CD4-positive, alpha-beta T cell (primary cell): ENCODE measurements around the gene HIPK3. TPM values are rescaled to one million over a fixed set of nuclear protein-coding genes. Genes with fewer than 3 reads are reported as not detected.

Experiments
- ATAC-seq: fragments of 200-7000 bp; cut with Tn5 transposase; one replicate; pipeline ENCODE4 v1.10.0; 2022; ENCODE audit warnings: mild to moderate bottlenecking; ENCODE audit not compliant: poor library complexity
- CTCF ChIA-PET: fragments of 350-600 bp; sonication (Branson Sonifier 250); formaldehyde crosslinking; loops from one replicate; lab custom pipeline; 2021; ENCODE audit warnings: antibody characterized with exemption, inconsistent platforms; lab: Charles Lee
- POLR2A ChIA-PET: fragments of 350-600 bp; sonication (Branson Sonifier 250); formaldehyde crosslinking; loops from one replicate; lab custom pipeline; 2021; ENCODE audit warnings: antibody characterized with exemption, inconsistent platforms; lab: Charles Lee
- DNase-seq, 14 experiments: peaks; one replicate each; pipeline ENCODE4 v3.0.0-alpha.2; 2013 to 2020; ENCODE audit warnings: mixed read lengths in 2 of 14
- H3K27ac ChIP-seq, 2 donors: one replicate each; pipeline versions ENCODE4 v1.5.1 to v1.7.0; 2013; ENCODE audit warnings: low read length in 2 of 2, low read depth in 1 of 2, mild to moderate bottlenecking in 1 of 2
- H3K27me3 ChIP-seq, 2 experiments: 1 replicate in 1 of 2; 2 replicates in 1 of 2; pipeline versions ENCODE4 v1.6.1 to v1.7.0; 2013; ENCODE audit warnings: low read length in 2 of 2, control low read depth in 1 of 2, mild to moderate bottlenecking in 1 of 2, moderate library complexity in 1 of 2; ENCODE audit not compliant: insufficient read depth in 2 of 2, control insufficient read depth in 1 of 2
- H3K36me3 ChIP-seq: one replicate; pipeline ENCODE4 v1.6.1; 2013; ENCODE audit warnings: low read length, control low read depth; ENCODE audit not compliant: insufficient read depth
- H3K4me1 ChIP-seq: one replicate; pipeline ENCODE4 v1.6.1; 2013; ENCODE audit warnings: low read length, control low read depth; ENCODE audit not compliant: insufficient read depth
- H3K4me3 ChIP-seq: one replicate; pipeline ENCODE4 v1.5.1; 2013; ENCODE audit warnings: mild to moderate bottlenecking, low read length, moderate library complexity
- H3K9me3 ChIP-seq, 2 experiments: 1 replicate in 1 of 2; 2 replicates in 1 of 2; pipeline versions ENCODE4 v1.6.1 to v1.7.0; 2013; ENCODE audit warnings: low read length in 2 of 2, mild to moderate bottlenecking in 2 of 2, control low read depth in 1 of 2, moderate library complexity in 1 of 2; ENCODE audit not compliant: control insufficient read depth in 1 of 2, insufficient read depth in 1 of 2
- H3K27ac Mint-ChIP-seq: one replicate; pipeline ENCODE4 v1.8.0; 2020; ENCODE audit warnings: mixed read lengths
- H3K27me3 Mint-ChIP-seq: one replicate; pipeline ENCODE4 v1.8.0; 2021; ENCODE audit warnings: mixed read lengths
- H3K36me3 Mint-ChIP-seq: one replicate; pipeline ENCODE4 v1.8.0; 2021; ENCODE audit warnings: low read depth, mixed read lengths
- H3K4me1 Mint-ChIP-seq: one replicate; pipeline ENCODE4 v1.8.0; 2021; ENCODE audit warnings: low read depth, mixed read lengths
- H3K4me3 Mint-ChIP-seq: one replicate; pipeline ENCODE4 v1.8.0; 2020; ENCODE audit warnings: mild to moderate bottlenecking, mixed read lengths
- H3K9me3 Mint-ChIP-seq: one replicate; pipeline ENCODE4 v1.8.0; 2020; ENCODE audit warnings: mixed read lengths
- intact Hi-C, 2 experiments: fragments of 100-400 bp; cut with DNase I in 1 of 2; cut with micrococcal nuclease in 1 of 2; formaldehyde crosslinking; loops; one replicate each; pipeline versions ENCODE4 v1.15.1 to v1.9.0; 2023 to 2025; cut with DNase I, micrococcal nuclease
- total RNA-seq, 174 experiments: library from RNA in 2 of 174; stranded (reverse) in 2 of 174; gene quantifications; one replicate each; pipeline ENCODE4 v1.2.3 and lab custom pipeline; 2021 to 2026
- TF ChIP-seq, protein P1 (sequence below): fragments of 200-600 bp; IDR thresholded peaks from one replicate; pipeline ENCODE4 v1.8.0; 2022; ENCODE audit warnings: antibody characterized with exemption, mild to moderate bottlenecking

HIPK3 gene
- total RNA-seq, 2 experiments from 2014 or later, result 38.1 to 38.9 TPM

DNA sequence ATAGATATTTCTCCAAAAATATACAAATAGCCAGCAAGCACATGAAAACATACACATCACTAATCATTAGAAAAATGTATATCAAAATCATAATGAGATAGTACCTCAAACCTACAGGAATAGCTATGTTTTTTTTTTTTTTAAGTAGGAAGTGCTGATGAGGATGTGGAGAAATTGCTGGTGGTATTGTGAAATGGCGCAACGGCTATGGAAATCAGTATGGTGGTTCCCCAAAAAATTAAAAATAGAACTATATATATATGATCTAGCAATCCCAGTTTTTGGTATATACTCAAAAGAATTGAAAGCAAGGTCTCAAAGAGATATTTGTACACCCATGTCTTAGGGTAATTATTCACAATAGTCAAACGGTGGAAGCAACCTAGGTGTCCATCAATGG, 46.0 kb upstream of the HIPK3 start:
- peaks cover 5% of the 10 kb centered on the region for H3K27me3 Mint-ChIP-seq
- no peak overlapping the region for H3K27ac Mint-ChIP-seq
- no peak overlapping the region for H3K4me3 ChIP-seq
- H3K27ac ChIP-seq, result no peak overlapping the region
- H3K36me3 Mint-ChIP-seq, result no peaks in the 10 kb centered on the region
- H3K9me3 ChIP-seq, result no peaks in the 10 kb centered on the region
- TF ChIP-seq, protein P1, sequence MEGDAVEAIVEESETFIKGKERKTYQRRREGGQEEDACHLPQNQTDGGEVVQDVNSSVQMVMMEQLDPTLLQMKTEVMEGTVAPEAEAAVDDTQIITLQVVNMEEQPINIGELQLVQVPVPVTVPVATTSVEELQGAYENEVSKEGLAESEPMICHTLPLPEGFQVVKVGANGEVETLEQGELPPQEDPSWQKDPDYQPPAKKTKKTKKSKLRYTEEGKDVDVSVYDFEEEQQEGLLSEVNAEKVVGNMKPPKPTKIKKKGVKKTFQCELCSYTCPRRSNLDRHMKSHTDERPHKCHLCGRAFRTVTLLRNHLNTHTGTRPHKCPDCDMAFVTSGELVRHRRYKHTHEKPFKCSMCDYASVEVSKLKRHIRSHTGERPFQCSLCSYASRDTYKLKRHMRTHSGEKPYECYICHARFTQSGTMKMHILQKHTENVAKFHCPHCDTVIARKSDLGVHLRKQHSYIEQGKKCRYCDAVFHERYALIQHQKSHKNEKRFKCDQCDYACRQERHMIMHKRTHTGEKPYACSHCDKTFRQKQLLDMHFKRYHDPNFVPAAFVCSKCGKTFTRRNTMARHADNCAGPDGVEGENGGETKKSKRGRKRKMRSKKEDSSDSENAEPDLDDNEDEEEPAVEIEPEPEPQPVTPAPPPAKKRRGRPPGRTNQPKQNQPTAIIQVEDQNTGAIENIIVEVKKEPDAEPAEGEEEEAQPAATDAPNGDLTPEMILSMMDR, result no peak
- DNase-seq (peak in 2 of 14 experiments; percentile 42 to 44), ATAC-seq (no peak)
- H3K36me3 ChIP-seq, result no peaks in the 10 kb centered on the region
- H3K4me1 Mint-ChIP-seq, result no peaks in the 10 kb centered on the region
- H3K4me1 ChIP-seq, result no peaks in the 10 kb centered on the region
- peaks cover 3% of the 10 kb centered on the region for H3K9me3 Mint-ChIP-seq
- intact Hi-C loops, result no loop called here
- no peaks in the 10 kb centered on the region for H3K27me3 ChIP-seq
- H3K4me3 Mint-ChIP-seq, result no peak overlapping the region
- ChIA-PET POLR2A (no interaction called here), CTCF (no interaction called here)

DNA sequence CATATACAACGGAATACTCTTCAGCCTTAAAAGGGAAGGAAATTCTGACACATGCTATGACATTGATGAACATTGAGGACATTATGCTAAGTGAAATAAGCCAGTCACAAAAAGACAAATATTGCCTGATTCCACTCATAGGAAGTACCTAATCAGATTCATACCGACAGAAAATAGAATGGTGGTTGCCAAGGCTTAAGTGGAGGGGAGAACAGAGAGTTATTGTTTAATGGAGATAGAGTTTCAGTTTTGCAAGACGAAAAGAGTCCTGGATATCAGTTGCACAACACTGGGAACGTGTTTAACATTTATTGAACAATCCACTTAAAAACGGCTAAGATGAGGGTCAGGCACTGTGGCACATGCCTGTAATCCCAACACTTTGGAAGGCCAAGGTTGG, 45.6 kb upstream of the HIPK3 start:
- Mint-ChIP-seq H3K4me3 (no peak overlapping the region), H3K4me1 (no peaks in the 10 kb centered on the region), H3K27me3 (peaks cover 5% of the 10 kb centered on the region), H3K27ac (no peak overlapping the region), H3K36me3 (no peaks in the 10 kb centered on the region), H3K9me3 (peaks cover 3% of the 10 kb centered on the region)
- DNase-seq (peak in 2 of 14 experiments; percentile 20 to 21), ATAC-seq (no peak)
- H3K4me1 ChIP-seq, result no peaks in the 10 kb centered on the region
- no peaks in the 10 kb centered on the region for H3K9me3 ChIP-seq
- ChIA-PET POLR2A (no interaction called here), CTCF (no interaction called here)
- H3K4me3 ChIP-seq, result no peak overlapping the region
- intact Hi-C loops, result no loop called here
- no peaks in the 10 kb centered on the region for H3K27me3 ChIP-seq
- TF ChIP-seq, protein P1, result no peak
- no peaks in the 10 kb centered on the region for H3K36me3 ChIP-seq
- no peak overlapping the region for H3K27ac ChIP-seq

DNA sequence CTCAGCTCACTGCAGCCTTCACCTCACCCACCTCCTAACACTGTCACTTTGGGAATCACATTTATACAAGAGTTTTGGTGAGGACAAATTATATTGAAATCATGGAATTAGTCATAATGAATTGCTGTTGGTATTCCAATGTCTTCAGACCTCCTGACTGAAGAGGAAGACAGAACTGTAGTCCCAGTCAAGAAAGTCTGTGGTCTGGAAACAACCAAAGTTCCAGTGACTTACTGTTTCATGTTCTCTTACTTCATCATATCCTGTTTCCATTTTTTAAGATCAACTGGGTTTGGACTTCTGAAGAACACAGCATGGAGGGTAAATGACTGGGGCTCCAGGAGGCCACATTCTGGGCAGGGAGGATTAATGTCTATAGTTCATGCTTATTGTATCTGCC, 43.0 kb upstream of the HIPK3 start:
- ChIA-PET CTCF (no interaction called here), POLR2A (no interaction called here)
- no peaks in the 10 kb centered on the region for H3K27me3 ChIP-seq
- H3K27ac ChIP-seq, result no peak overlapping the region
- H3K36me3 ChIP-seq, result no peaks in the 10 kb centered on the region
- Mint-ChIP-seq H3K9me3 (peaks cover 3% of the 10 kb centered on the region), H3K4me3 (no peak overlapping the region), H3K4me1 (no peaks in the 10 kb centered on the region), H3K27me3 (peaks cover 5% of the 10 kb centered on the region), H3K36me3 (no peaks in the 10 kb centered on the region), H3K27ac (no peak overlapping the region)
- DNase-seq (peak in 2 of 14 experiments; percentile 28 to 44), ATAC-seq (no peak)
- intact Hi-C loops, result no loop called here
- H3K9me3 ChIP-seq, result no peaks in the 10 kb centered on the region
- no peaks in the 10 kb centered on the region for H3K4me1 ChIP-seq
- TF ChIP-seq, protein P1, result no peak
- H3K4me3 ChIP-seq, result no peak overlapping the region
